IMR-90 (cell line): Measurements from ENCODE around the gene TBC1D9B.

ENCODE experiments used
- CEBPB ChIP-seq: IDR thresholded peaks from 2 replicates; pipeline ENCODE4 v1.6.1; 2012; ENCODE audit warnings: low read depth, low read length, improper control_type of control experiment
- MAZ ChIP-seq: IDR thresholded peaks from 2 replicates; pipeline ENCODE4 v1.6.1; 2012; ENCODE audit warnings: low read depth, mild to moderate bottlenecking, low read length, improper control_type of control experiment, moderate library complexity, borderline replicate concordance
- MXI1 ChIP-seq: IDR thresholded peaks from 2 replicates; pipeline ENCODE4 v1.6.1; 2012; ENCODE audit warnings: low read depth, mild to moderate bottlenecking, low read length, moderate library complexity, borderline replicate concordance
- POLR2A ChIP-seq: IDR thresholded peaks from 2 replicates; pipeline ENCODE4 v1.6.1; 2012; ENCODE audit warnings: mild to moderate bottlenecking, low read depth, low read length
- RAD21 ChIP-seq: IDR thresholded peaks from 2 replicates; pipeline ENCODE4 v1.6.1; 2012; ENCODE audit warnings: low read length, improper control_type of control experiment
- RFX5 ChIP-seq: IDR thresholded peaks from 2 replicates; pipeline ENCODE4 v1.8.0; 2012; ENCODE audit warnings: low read depth, mild to moderate bottlenecking, low read length, moderate library complexity
- SMC3 ChIP-seq: fragments of 150-350 bp; IDR thresholded peaks from 2 replicates; pipeline ENCODE4 v1.6.1; 2016; ENCODE audit warnings: low read depth, mild to moderate bottlenecking, antibody characterized with exemption, low read length, moderate library complexity
- TF ChIP-seq, protein P1 (sequence below): conservative IDR thresholded peaks from 2 replicates; pipeline ENCODE4 v1.5.1; 2012; ENCODE audit warnings: mild to moderate bottlenecking, low read depth, low read length, improper control_type of control experiment
- TF ChIP-seq, protein P2 (sequence below): fragments of 150-350 bp; IDR thresholded peaks from 2 replicates; pipeline ENCODE4 v1.6.1; 2017; ENCODE audit warnings: mild to moderate bottlenecking, antibody characterized with exemption, low read length, low read depth

DNA sequence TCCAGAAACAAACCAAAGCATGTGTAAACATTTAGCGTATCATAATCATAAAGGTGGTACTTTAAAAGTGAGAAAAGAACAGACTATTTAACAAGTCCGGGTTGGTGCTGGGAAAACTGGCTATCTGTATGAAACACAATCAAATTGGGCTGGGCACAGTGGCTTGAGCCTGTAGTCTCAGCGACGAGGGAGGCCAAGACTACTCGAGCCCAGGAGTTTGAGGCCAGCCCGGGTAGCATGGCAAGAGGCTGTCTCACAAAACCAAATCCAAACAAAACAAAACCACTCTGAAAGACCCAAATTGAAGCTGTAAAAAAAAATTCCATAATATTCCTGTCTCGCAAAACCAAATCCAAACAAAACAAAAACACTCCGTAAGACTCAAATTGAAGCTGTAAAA, 53.3 kb downstream of the TBC1D9B start:
- TF ChIP-seq, protein P1, sequence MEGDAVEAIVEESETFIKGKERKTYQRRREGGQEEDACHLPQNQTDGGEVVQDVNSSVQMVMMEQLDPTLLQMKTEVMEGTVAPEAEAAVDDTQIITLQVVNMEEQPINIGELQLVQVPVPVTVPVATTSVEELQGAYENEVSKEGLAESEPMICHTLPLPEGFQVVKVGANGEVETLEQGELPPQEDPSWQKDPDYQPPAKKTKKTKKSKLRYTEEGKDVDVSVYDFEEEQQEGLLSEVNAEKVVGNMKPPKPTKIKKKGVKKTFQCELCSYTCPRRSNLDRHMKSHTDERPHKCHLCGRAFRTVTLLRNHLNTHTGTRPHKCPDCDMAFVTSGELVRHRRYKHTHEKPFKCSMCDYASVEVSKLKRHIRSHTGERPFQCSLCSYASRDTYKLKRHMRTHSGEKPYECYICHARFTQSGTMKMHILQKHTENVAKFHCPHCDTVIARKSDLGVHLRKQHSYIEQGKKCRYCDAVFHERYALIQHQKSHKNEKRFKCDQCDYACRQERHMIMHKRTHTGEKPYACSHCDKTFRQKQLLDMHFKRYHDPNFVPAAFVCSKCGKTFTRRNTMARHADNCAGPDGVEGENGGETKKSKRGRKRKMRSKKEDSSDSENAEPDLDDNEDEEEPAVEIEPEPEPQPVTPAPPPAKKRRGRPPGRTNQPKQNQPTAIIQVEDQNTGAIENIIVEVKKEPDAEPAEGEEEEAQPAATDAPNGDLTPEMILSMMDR: no peak
- TF ChIP-seq RAD21 (no peak), MXI1 (no peak), POLR2A (no peak), CEBPB (no peak), RFX5 (no peak), MAZ (no peak), SMC3 (no peak)
- TF ChIP-seq, protein P2, sequence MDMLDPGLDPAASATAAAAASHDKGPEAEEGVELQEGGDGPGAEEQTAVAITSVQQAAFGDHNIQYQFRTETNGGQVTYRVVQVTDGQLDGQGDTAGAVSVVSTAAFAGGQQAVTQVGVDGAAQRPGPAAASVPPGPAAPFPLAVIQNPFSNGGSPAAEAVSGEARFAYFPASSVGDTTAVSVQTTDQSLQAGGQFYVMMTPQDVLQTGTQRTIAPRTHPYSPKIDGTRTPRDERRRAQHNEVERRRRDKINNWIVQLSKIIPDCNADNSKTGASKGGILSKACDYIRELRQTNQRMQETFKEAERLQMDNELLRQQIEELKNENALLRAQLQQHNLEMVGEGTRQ: no peak
